GM21723 (cell line): ENCODE measurements around the gene ALG8.
"Not testable (repeated sequence)": the region's sequence is repeated elsewhere in the genome, so short reads cannot be mapped to it uniquely, and the experiment has no call there.

Experiments used
- ATAC-seq: cut with Tn5 transposase; IDR thresholded peaks from one replicate; pipeline ENCODE4 v1.9.1; 2021; ENCODE audit warnings: mild to moderate bottlenecking, moderate library complexity; ENCODE audit not compliant: unreplicated experiment

Gene ALG8

GRCh38 chr11:78109081-78110015, 30.1 kb downstream of the ALG8 start:
- no peak for ATAC-seq

GRCh38 chr11:78100676-78101472, 38.6 kb downstream of the ALG8 start:
- ATAC-seq, result no peak

DNA sequence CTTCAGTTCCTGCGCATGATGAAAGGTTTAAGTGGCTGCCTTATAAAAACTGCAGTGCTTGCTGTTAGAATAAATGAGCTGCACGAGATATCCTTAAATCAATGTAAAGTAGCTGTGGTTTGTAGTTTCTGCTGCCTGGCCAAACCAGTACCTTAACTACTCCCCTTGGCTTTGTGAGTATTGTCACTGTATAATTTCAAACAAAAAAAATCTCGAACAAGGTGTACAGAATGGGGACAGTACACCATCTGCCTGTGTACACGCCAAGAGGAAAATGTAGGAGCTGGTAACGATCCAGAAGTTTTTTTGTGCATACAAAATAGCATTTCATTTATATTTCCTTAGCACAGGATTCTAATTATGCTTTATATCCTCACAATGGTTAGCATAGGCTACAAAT, 39.2 kb downstream of the ALG8 start:
- ATAC-seq, result no peak

DNA sequence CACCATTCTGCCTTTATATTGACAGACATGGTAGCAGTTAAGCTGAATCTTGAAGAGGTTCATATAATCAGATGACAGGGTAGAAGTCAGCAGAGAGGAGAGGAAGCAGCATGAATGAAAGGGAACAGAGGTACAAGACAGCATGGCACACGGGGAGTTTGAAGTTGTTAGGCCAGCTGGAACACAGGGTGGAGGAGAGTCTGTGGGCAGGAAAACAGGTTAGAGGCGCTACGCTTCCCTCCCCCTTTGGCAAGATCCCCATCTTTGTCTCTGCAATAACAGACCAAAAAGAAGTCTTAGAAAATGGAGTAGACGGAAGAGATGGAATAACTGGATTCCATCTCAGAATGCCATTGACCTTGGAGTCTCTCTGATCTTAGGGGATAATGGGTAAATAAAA, 39.8 kb downstream of the ALG8 start:
- no peak for ATAC-seq

- ATAC-seq, result no peak
These were observed 41.6 kb downstream of the ALG8 start for GRCh38 chr11:78097666-78098385.

DNA sequence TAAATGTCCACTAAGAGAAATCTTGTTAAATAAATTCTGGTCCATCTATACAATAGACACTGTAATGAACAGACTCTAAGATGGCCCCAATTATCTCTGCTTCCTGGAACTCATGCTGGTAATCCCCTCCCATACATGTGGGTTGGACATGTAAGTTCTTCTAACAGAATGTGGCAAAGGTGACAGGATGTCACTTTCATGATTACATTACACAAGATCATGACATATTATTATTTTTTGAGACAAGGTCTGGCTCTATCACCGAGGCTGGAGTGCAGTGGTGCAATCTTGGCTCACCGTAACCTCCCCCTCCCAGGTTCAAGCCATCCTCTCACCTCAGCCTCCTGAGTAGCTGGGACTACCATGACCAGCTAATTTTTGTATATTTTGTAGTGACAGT, 45.2 kb downstream of the ALG8 start:
- no peak for ATAC-seq

GRCh38 chr11:78086521-78087074, 52.8 kb downstream of the ALG8 start:
- ATAC-seq, result not testable (repeated sequence)

DNA sequence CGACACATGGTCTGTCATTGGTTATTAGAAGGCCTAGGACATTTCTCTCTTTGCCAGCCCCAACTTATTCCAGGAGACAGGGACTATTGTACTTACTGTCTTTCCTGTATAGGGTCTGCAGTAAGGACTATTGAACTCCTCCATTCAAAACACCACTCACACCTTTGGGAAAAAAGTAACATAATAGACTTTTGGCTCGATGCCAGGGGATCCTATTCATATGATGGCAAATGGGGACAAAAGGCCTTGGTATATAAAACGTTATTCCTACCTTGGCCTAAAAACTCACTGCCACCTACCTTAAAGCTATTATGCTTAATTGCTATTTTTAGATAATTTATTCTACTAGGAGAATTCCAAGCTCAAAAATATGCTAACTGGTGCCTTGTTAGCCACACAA, 53.5 kb downstream of the ALG8 start:
- no peak for ATAC-seq

GRCh38 chr11:78084506-78084905, 54.9 kb downstream of the ALG8 start:
- not testable (repeated sequence) for ATAC-seq

DNA sequence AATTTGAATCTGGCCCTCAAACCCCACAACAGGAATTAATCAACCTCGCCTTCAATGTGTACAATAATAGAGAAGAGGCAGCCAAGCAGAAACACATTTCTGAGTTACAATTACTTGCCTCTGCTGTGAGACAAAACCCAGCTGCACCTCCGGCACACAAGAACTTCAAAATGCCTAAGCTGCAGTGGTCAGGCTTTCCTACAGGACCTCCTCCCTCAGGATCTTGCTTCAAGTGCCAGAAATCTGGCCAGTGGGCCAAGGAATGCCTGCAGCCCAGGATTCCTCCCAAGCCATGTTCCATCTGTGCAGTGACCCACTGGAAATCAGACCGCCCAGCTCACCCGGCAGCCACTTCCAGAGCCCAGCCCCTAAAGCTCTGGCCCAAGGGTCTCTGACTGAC, 56.4 kb downstream of the ALG8 start:
- ATAC-seq, result no peak

- ATAC-seq, result no peak
These were observed 57.3 kb downstream of the ALG8 start for GRCh38 chr11:78082146-78082545.

DNA sequence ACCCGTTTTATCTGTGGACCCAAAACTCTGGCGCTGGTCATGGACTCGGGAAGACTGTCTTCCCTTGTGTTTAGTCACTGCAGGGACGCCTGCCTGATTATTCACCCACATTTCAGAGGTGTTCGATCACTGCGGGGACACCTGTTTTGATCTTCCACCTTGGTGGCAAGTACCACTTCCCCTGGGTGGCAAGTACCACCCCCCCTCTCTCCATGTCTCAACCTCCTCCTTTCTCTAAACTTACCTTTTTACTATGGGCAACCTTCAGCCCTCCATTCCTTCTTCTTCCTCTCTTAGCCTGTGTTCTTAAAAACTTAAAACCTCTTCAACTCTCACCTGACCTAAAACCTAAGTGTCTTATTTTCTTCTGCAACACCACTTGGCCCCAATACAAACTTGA, 57.8 kb downstream of the ALG8 start:
- no peak for ATAC-seq

DNA sequence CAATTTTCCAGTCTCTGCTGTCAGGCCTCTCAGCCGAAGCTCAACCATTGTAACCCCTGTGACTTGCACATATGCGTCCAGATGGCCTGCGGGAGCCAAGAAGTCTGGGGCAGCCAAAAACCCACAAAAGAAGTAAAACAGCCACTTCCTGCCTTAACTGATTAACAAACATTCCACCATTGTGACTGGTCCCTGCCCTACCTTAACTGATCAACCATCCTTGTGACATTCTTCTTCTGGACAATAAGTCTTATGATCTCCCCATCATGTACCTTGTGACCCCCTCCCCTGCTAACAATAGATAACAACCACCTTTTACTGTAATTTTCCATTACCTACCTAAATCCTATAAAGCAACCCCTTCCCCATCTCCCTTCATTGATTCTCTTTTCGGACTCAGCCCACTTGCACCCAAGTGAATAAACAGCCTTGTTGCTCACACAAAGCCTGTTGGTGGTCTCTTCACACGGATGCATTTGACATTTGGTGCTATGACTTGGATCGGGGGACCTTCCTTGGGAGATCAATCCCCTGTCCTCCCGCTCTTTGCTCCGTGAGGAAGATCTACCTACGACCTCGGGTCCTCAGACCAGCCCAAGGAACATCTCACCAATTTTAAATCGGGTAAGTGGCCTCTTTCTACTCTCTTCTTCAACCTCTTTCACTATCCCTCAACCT, 58.5 kb downstream of the ALG8 start:
- no peak for ATAC-seq

DNA sequence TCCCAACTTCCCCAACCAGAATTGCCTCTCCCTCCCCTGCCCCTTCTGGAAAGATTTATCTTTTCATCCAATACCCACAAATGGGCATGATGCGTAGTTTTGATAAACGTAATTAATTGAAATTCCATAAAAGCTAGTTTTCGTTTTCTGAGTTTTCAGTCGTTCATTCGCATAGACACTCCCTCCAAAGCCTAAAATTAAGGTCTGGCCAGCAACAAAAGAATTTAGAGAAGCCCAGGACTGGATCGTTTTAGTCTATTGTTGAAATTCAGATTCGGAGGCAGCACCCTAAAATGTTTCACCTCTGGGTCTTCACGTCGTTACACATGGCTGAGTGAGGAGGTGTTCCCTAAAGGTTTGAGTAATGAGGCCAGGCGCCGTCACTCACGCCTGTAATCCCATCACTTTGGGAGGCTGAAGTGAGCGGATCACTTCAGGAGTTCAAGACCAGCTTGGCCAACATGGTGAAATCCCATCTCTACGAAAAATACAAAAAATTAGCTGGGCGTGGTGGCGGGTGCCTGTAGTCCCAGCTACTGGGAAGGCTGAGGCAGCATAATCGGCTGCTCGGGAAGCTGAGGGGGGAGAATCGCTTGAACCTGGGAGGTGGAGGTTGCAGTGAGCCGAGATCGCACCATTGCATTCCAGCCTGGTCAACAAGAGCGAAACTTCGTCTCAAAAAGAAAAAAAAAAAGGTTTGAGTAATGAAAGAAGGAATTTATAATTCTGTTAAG, 59.2 kb downstream of the ALG8 start:
- ATAC-seq, result no peak

DNA sequence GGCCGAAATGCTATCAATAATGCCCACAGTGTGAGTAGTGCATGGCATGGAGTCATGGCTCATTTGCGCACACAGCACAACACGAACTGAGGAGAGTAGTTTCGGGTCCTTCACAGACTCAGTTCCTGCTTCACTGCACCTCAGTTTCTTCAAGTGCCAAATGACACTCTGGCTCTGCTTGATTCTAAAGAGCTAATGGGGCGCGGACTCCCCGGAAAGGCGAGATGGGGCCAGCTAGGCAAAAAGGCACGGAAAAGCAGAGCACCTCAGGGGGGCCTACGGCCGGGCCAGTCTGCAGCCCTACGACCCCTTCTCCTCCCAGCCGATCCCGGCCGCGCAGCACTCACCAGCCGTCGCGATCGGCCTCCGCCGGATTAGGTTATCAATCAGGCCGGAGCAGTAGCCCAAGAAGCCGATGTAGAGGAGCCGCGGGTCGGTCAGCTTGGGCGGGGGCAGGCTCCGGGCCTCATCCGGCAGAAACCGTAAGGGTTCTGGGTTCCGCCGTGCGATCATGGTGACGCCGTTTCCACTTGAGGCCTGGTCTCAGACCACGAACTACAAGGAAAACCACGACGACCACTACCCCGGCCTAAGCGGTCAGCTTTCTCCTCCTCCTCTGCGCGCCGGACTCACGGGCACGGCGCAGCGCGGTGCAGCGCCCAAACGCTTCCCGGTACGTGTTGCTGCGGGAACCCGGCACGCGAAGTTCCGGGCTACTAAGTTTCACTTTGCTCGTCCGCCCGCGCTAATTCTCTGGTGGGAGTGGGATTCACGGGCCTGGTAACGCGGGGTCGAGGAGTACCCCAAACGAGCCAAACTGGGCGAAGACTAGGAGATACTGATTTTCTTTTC, 60.0 kb downstream of the ALG8 start, which contains the start of gene NDUFC2:
Gene NDUFC2 (minus strand): TSS at position 631 of the 852 bp plus-strand sequence. CDS start 118 bp downstream, at position 513.
- ATAC-seq, result peak; percentile 82

GRCh38 chr11:78078218-78079167, 60.9 kb downstream of the ALG8 start:
- ATAC-seq, result no peak

GRCh38 chr11:78077592-78077991, 61.8 kb downstream of the ALG8 start:
- ATAC-seq, result not testable (repeated sequence)
